Endothelial cell of umbilical vein (primary cell): ENCODE data around the gene MYO7B. TPM values are rescaled to one million over a fixed set of nuclear protein-coding genes. Genes with fewer than 3 reads are reported as not detected.

Source experiments
- BruUV-seq: library from RNA; stranded (reverse); fragments of 400-500 nt; replicated peaks from 2 replicates; lab custom pipeline; 2021; lab: Mats Ljungman, UMichigan
- CTCF ChIA-PET: fragments of 300-600, 350-600 bp; sonication (Branson Sonifier 250); formaldehyde crosslinking; loops from one replicate; lab custom pipeline; 2021; ENCODE audit warnings: antibody characterized with exemption, inconsistent platforms; lab: Charles Lee
- POLR2A ChIA-PET: fragments of 300-600, 350-600 bp; sonication (Branson Sonifier 250); formaldehyde crosslinking; loops from one replicate; lab custom pipeline; 2021; ENCODE audit warnings: antibody characterized with exemption, inconsistent platforms; lab: Charles Lee
- DNase-seq: peaks from one replicate; pipeline ENCODE4 v3.0.0-alpha.2; 2011; ENCODE audit warnings: low read depth, low spot score
- FAIRE-seq: peaks from 2 replicates; lab custom pipeline; 2011; peaks lifted over from hg19 to GRCh38; lab: Jason Lieb, UNC
- H2AFZ ChIP-seq: 2 replicates; pipeline ENCODE4 v1.6.0; 2012; ENCODE audit warnings: low read depth, low read length, control low read depth, inconsistent platforms
- H3K27ac ChIP-seq: 2 replicates; pipeline ENCODE4 v1.5.1; 2011; ENCODE audit warnings: low read depth, mild to moderate bottlenecking, control low read depth, low read length, moderate library complexity; ENCODE audit not compliant: insufficient read depth
- H3K27me3 ChIP-seq, 2 experiments: 2 replicates each; pipeline versions ENCODE4 v1.6.0 to v1.6.1; 2011; ENCODE audit warnings: low read length in 2 of 2, mixed read lengths in 1 of 2; ENCODE audit not compliant: control insufficient read depth in 2 of 2, insufficient read depth in 2 of 2
- H3K36me3 ChIP-seq, 2 experiments: 2 replicates in 1 of 2; 3 replicates in 1 of 2; pipeline ENCODE4 v1.5.1; 2011; ENCODE audit warnings: low read length in 2 of 2, mild to moderate bottlenecking in 1 of 2, moderate library complexity in 1 of 2; ENCODE audit not compliant: control insufficient read depth in 2 of 2, insufficient read depth in 2 of 2; ENCODE audit errors: extremely low read depth in 1 of 2
- H3K4me1 ChIP-seq: 3 replicates; pipeline ENCODE4 v1.5.1; 2011; ENCODE audit warnings: mild to moderate bottlenecking, low read length; ENCODE audit not compliant: control insufficient read depth, insufficient read depth; ENCODE audit errors: extremely low read depth
- H3K4me2 ChIP-seq: 2 replicates; pipeline ENCODE4 v1.6.1; 2011; ENCODE audit warnings: low read length, control low read depth, mixed read lengths; ENCODE audit not compliant: insufficient read depth
- H3K4me3 ChIP-seq, 3 experiments: fragments of 200-600 bp in 1 of 3; sonication (generic), shearing (Covaris generic) in 1 of 3; replicated peaks in 1 of 3; 2 replicates each; pipeline ENCODE4 v1.5.1; 2011 to 2016; ENCODE audit warnings: control low read depth in 3 of 3, low read length in 3 of 3, mild to moderate bottlenecking in 2 of 3, inconsistent platforms in 1 of 3, low read depth in 1 of 3, moderate library complexity in 1 of 3; ENCODE audit not compliant: insufficient read depth in 1 of 3
- H3K79me2 ChIP-seq: 2 replicates; pipeline ENCODE4 v1.6.0; 2012; ENCODE audit warnings: low read length, inconsistent platforms; ENCODE audit not compliant: control insufficient read depth, insufficient read depth
- H3K9ac ChIP-seq: replicated peaks from 2 replicates; pipeline ENCODE3; 2011; ENCODE audit warnings: low read length, control low read depth; ENCODE audit not compliant: insufficient read depth; ENCODE audit errors: extremely low read depth
- H3K9me1 ChIP-seq: replicated peaks from 3 replicates; pipeline ENCODE4 v1.6.0; 2011; ENCODE audit warnings: mild to moderate bottlenecking, low read length; ENCODE audit not compliant: control insufficient read depth, insufficient read depth; ENCODE audit errors: extremely low read depth
- H3K9me3 ChIP-seq: replicated peaks from 2 replicates; pipeline ENCODE4 v1.5.1; 2012; ENCODE audit warnings: low read length, inconsistent platforms; ENCODE audit not compliant: control insufficient read depth, insufficient read depth
- H4K20me1 ChIP-seq: replicated peaks from 2 replicates; pipeline ENCODE3; 2011; ENCODE audit warnings: mild to moderate bottlenecking, low read length; ENCODE audit not compliant: control insufficient read depth, insufficient read depth; ENCODE audit errors: extremely low read depth
- FOS ChIP-seq: IDR thresholded peaks from 2 replicates; pipeline ENCODE4 v1.6.1; 2011; ENCODE audit warnings: mild to moderate bottlenecking, low read length, moderate library complexity, borderline replicate concordance; ENCODE audit not compliant: insufficient read depth
- POLR2A ChIP-seq: IDR thresholded peaks from 2 replicates; pipeline ENCODE4 v1.6.1; 2012; ENCODE audit warnings: low read depth, mild to moderate bottlenecking, control low read depth, low read length
- dilution Hi-C: fragments of 300-500 bp; cut with MboI; formaldehyde crosslinking; loops from one replicate; pipeline ENCODE4 v1.15.0; 2019; ENCODE audit warnings: low sequenced_read_pairs; ENCODE audit not compliant: extremely low pct_ligation_motif_present
- intact Hi-C: fragments of 100-400 bp; cut with micrococcal nuclease; formaldehyde crosslinking; loops from one replicate; pipeline ENCODE4 v1.10.0; 2022
- polyA plus RNA-seq, 4 experiments: library from polyadenylated mRNA; depleted of rRNA in 3 of 4; stranded (reverse) in 3 of 4; unstranded in 1 of 4; fragments of >200 nt; gene quantifications; 2 replicates each; pipeline versions ENCODE4 v1.2.1 to v1.2.3, GENCODE V29; 2011 to 2012; ENCODE audit warnings: missing spikeins in 1 of 4
- total RNA-seq: library from RNA; stranded (reverse); gene quantifications from 2 replicates; pipeline ENCODE4 v1.2.3, GENCODE V29; 2021
- TF ChIP-seq, protein P1 (sequence below), 2 donors: IDR thresholded peaks; 1 replicate in 1 of 2; 2 replicates in 1 of 2; pipeline ENCODE4 v1.5.1; 2011; ENCODE audit warnings: low read length in 2 of 2, mild to moderate bottlenecking in 2 of 2, moderate library complexity in 2 of 2, control low read depth in 1 of 2, inconsistent platforms in 1 of 2, low read depth in 1 of 2; ENCODE audit not compliant: insufficient read depth in 1 of 2; ENCODE audit errors: extremely low read depth in 1 of 2

Gene MYO7B
- total and polyA plus RNA-seq, 2 donors (not counting 3 experiments of a cell fraction or from before 2014, with no cell fraction given), result 0.17 TPM; not detected in 1

DNA sequence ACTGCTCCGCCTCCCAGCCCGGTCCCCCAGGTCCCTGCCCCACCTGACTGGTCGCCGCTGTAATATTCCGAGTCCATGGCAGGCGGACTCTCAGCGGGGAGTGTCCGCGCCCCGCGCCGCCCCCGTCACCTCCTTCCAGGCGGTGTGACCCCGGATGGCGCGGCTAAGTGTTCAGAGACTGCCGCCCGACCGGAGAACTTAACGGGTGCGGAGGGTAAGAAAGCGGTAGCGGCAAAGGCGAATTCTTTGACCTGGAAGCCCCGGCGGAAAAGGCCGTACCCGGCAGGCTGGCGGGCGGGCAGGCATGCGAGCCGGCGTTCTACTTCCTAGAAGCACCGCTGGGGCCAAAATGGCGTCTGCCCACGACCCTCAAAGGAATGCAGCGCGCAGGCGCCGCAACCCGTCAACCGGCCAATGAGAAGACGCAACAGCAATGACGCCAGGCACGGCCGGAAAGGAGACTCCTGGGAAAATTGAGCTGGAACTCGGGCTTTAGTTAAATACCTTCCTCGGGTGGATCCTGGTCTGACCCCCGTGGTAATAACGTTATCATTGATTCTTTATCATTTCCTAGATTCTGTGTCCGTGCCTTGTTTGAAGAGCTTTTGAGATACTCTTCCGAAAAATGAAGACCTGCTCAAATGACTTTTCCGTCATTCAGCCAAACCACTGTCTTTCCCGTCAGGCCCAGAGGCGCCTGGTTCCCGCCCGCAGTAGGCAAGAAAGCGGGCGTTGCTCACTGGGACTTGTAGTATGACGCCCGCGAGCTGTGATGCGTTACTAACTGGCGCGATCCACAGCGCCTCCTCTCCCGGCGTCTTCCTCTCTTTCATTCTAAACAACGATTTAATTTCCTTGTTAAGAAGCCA, 9.1 kb upstream of the MYO7B start, which contains the start of gene IWS1:
IWS1 (minus strand) TSS at position 358 of the 869 bp plus-strand sequence; CDS start at position 77, 281 bp downstream.
- H4K20me1 ChIP-seq, result no peaks in the 10 kb centered on the region
- no peaks in the 10 kb centered on the region for H3K27me3 ChIP-seq
- dilution Hi-C loops, result no loop called here
- H3K4me2 ChIP-seq, result peak within 1 kb of the TSS; percentile 99
- peaks cover 0 to 6% of the 10 kb centered on the region in 2 experiments for H3K36me3 ChIP-seq
- no peaks in the 10 kb centered on the region for H3K9me1 ChIP-seq
- TF ChIP-seq FOS (no peak), POLR2A (peak; percentile 88)
- TF ChIP-seq, protein P1, sequence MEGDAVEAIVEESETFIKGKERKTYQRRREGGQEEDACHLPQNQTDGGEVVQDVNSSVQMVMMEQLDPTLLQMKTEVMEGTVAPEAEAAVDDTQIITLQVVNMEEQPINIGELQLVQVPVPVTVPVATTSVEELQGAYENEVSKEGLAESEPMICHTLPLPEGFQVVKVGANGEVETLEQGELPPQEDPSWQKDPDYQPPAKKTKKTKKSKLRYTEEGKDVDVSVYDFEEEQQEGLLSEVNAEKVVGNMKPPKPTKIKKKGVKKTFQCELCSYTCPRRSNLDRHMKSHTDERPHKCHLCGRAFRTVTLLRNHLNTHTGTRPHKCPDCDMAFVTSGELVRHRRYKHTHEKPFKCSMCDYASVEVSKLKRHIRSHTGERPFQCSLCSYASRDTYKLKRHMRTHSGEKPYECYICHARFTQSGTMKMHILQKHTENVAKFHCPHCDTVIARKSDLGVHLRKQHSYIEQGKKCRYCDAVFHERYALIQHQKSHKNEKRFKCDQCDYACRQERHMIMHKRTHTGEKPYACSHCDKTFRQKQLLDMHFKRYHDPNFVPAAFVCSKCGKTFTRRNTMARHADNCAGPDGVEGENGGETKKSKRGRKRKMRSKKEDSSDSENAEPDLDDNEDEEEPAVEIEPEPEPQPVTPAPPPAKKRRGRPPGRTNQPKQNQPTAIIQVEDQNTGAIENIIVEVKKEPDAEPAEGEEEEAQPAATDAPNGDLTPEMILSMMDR (IDR thresholded peaks at IDR 0.05; ENCODE audit: extremely low read depth in 1 of 2, insufficient read depth in 1 of 2, low read depth in 1 of 2, low read length in 2 of 2), result peak in 1 of 2 donors; percentile 14
- H3K9me3 ChIP-seq, result no peaks in the 10 kb centered on the region
- ChIA-PET POLR2A (interaction anchor here (0.6 to 1.7 kb wide), 5 partner anchors 8 to 232 kb away, joined by 3 to 4 read pairs (median 3); no protein-coding TSS in a partner anchor), CTCF (interaction anchor here (0.6 to 2.0 kb wide), 14 partner anchors 11 to 169 kb away, joined by 3 to 17 read pairs (median 4); partner anchors contain the start of gene LIMS2)
- intact Hi-C loops, result loop anchor here (1.0 to 2.0 kb wide), 5 partner anchors 18 to 284 kb away; partner anchors contain the start of genes SFT2D3 and WDR33
- TSS peak; percentile 95 for BruUV-seq
- peak; percentile 98 for DNase-seq
- peaks cover 46% of the 10 kb centered on the region for H3K79me2 ChIP-seq
- peak within 1 kb of the TSS; percentile 100 for H3K27ac ChIP-seq
- H2AFZ ChIP-seq, result peak within 1 kb of the TSS; percentile 97
- H3K4me1 ChIP-seq, result peaks cover 11% of the 10 kb centered on the region
- peak within 1 kb of the TSS; percentile 78 to 92 (median 88) for H3K4me3 ChIP-seq
- FAIRE-seq, result peak; percentile 88
- peak within 1 kb of the TSS; percentile 99 for H3K9ac ChIP-seq
